ENCODE data around the gene EFL1.

EFL1 gene

DNA sequence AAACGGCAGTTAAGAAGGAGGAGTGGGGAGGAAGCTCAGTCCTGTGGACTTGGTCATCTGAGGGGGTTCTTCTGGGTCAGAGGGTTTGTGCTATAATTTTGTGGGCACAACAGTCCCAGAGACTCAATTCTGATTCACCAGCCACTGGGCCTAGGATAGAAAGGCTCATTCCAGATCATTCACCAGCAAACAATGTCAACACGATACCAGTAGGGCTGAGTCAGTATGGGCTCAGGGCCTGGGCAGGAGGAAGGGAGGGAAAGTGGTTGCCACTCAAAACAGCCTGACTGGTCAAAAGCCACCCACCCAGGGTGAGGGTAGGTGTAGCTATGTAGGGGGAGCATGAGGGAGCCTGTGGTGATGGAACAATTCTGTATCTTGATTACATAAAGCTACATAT lies 129.8 kb downstream of the EFL1 start:
- H3K18ac ChIP-seq (ENCODE audit: low read length), result no peak overlapping the region
- no peaks in the 10 kb centered on the region for H3K27me3 ChIP-seq (ENCODE audit: insufficient read depth, low read length)
- H3K23ac ChIP-seq (ENCODE audit: low read length), result no peak overlapping the region
- no peak overlapping the region for H2AFZ ChIP-seq (ENCODE audit: insufficient read depth, low read length, poor library complexity)
- DNase-seq, result peak; percentile 38 to 73
- no peak overlapping the region for H4K8ac ChIP-seq (ENCODE audit: low read depth, low read length)
- no peak overlapping the region for H2BK12ac ChIP-seq (ENCODE audit: low read length)
- H3K36me3 ChIP-seq (ENCODE audit: control insufficient read depth in 1 of 2, insufficient read depth in 2 of 2, low read length in 2 of 2), result peaks cover 0 to 1% of the 10 kb centered on the region in 2 experiments
- no peak overlapping the region for H3K4me3 ChIP-seq (ENCODE audit: low read depth, low read length)
- H3K4me1 ChIP-seq (ENCODE audit: control insufficient read depth in 1 of 2, insufficient read depth in 2 of 2, low read length in 2 of 2), result peaks cover 0 to 3% of the 10 kb centered on the region in 2 experiments
- no CpG with 5 or more reads among the region's 2 CpGs for WGBS (ENCODE audit: extremely low coverage, insufficient coverage, insufficient read length)
- H3K14ac ChIP-seq (ENCODE audit: low read length), result no peak overlapping the region
- no peak overlapping the region for H2BK5ac ChIP-seq (ENCODE audit: low read depth, low read length, poor library complexity)
- H3K79me1 ChIP-seq (ENCODE audit: low read length), result no peaks in the 10 kb centered on the region
- no peak overlapping the region for H3K9ac ChIP-seq (ENCODE audit: low read length)
- no peaks in the 10 kb centered on the region for H3K9me3 ChIP-seq (ENCODE audit: insufficient read depth, low read depth, low read length)
- H4K12ac ChIP-seq (ENCODE audit: low read depth, low read length), result no peak overlapping the region
- no peak overlapping the region for H3K4ac ChIP-seq (ENCODE audit: low read depth, low read length)
- no peak overlapping the region for H2AK5ac ChIP-seq (ENCODE audit: low read length)
- no peak overlapping the region for H4K91ac ChIP-seq (ENCODE audit: low read depth, low read length)
- no peak overlapping the region for H2BK120ac ChIP-seq (ENCODE audit: insufficient read depth, low read length, poor library complexity)
- no peak overlapping the region for H3K4me2 ChIP-seq (ENCODE audit: low read length)
- H3K79me2 ChIP-seq (ENCODE audit: control insufficient read depth, insufficient read depth, low read length, poor library complexity), result no peaks in the 10 kb centered on the region
- no peak overlapping the region for H3K27ac ChIP-seq (ENCODE audit: low read depth, low read length)

DNA sequence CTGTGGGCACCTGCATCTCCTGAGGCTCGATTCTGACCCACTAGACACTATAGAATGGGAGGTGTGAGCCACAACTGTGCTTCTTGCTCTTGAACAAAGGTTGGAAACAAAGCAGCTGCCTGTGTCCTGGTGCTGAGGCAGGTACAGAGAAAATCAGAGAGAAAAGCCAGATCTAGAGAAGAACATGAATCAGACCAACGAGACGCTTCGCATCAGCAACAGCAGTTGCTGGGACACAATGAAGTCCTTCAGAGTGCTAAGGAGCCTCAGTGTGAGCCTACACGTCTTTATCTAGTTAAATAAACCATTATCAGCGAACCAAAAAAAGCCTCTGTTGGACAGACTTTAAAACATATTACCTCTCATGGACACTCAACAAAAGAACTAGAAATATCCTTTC lies 130.4 kb downstream of the EFL1 start:
- no peaks in the 10 kb centered on the region for H3K9me3 ChIP-seq (ENCODE audit: insufficient read depth, low read depth, low read length)
- no peak overlapping the region for H3K27ac ChIP-seq (ENCODE audit: low read depth, low read length)
- no peak overlapping the region for H3K9ac ChIP-seq (ENCODE audit: low read length)
- H2AK5ac ChIP-seq (ENCODE audit: low read length), result no peak overlapping the region
- H2BK5ac ChIP-seq (ENCODE audit: low read depth, low read length, poor library complexity), result no peak overlapping the region
- H3K4ac ChIP-seq (ENCODE audit: low read depth, low read length), result no peak overlapping the region
- H3K36me3 ChIP-seq (ENCODE audit: control insufficient read depth in 1 of 2, insufficient read depth in 2 of 2, low read length in 2 of 2), result peaks cover 0 to 1% of the 10 kb centered on the region in 2 experiments
- no peak overlapping the region for H2BK12ac ChIP-seq (ENCODE audit: low read length)
- no peak overlapping the region for H3K4me2 ChIP-seq (ENCODE audit: low read length)
- H3K79me1 ChIP-seq (ENCODE audit: low read length), result no peaks in the 10 kb centered on the region
- no peak overlapping the region for H2BK120ac ChIP-seq (ENCODE audit: insufficient read depth, low read length, poor library complexity)
- no peak overlapping the region for H2AFZ ChIP-seq (ENCODE audit: insufficient read depth, low read length, poor library complexity)
- no peak overlapping the region for H4K91ac ChIP-seq (ENCODE audit: low read depth, low read length)
- no peak overlapping the region for H4K8ac ChIP-seq (ENCODE audit: low read depth, low read length)
- no peak overlapping the region for H4K12ac ChIP-seq (ENCODE audit: low read depth, low read length)
- no peak overlapping the region for H3K23ac ChIP-seq (ENCODE audit: low read length)
- no peak for DNase-seq
- H3K14ac ChIP-seq (ENCODE audit: low read length), result no peak overlapping the region
- H3K18ac ChIP-seq (ENCODE audit: low read length), result no peak overlapping the region
- H3K27me3 ChIP-seq (ENCODE audit: insufficient read depth, low read length), result no peaks in the 10 kb centered on the region
- WGBS (ENCODE audit: extremely low coverage, insufficient coverage, insufficient read length), result no CpG with 5 or more reads among the region's 6 CpGs
- no peak overlapping the region for H3K4me3 ChIP-seq (ENCODE audit: low read depth, low read length)
- H3K4me1 ChIP-seq (ENCODE audit: control insufficient read depth in 1 of 2, insufficient read depth in 2 of 2, low read length in 2 of 2), result peaks cover 0 to 3% of the 10 kb centered on the region in 2 experiments
- no peaks in the 10 kb centered on the region for H3K79me2 ChIP-seq (ENCODE audit: control insufficient read depth, insufficient read depth, low read length, poor library complexity)

DNA sequence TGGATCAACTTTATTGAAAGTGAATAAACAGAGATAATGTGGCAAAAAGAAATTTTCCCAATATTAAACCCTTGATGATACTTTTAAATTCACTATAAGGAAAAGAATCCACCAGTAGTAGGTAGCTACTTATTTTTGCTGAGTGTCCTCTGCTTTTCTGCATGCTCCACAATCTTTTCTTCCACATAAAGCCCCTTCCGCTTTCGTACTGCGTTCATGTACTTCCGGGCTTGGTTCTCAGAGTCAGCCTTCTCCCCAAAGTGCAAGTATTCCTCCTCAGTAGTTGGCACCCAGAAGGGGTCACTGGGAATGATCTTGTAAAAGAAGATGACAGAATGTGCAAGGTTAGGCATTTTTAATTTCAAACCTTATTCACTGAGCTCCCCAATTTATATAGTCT lies 132.3 kb downstream of the EFL1 start:
- H3K79me2 ChIP-seq (ENCODE audit: control insufficient read depth, insufficient read depth, low read length, poor library complexity), result no peaks in the 10 kb centered on the region
- no peak overlapping the region for H2AK5ac ChIP-seq (ENCODE audit: low read length)
- H3K36me3 ChIP-seq (ENCODE audit: control insufficient read depth in 1 of 2, insufficient read depth in 2 of 2, low read length in 2 of 2), result peaks cover 0 to 1% of the 10 kb centered on the region in 2 experiments
- H2AFZ ChIP-seq (ENCODE audit: insufficient read depth, low read length, poor library complexity), result no peak overlapping the region
- no peak overlapping the region for H2BK12ac ChIP-seq (ENCODE audit: low read length)
- H3K4me1 ChIP-seq (ENCODE audit: control insufficient read depth in 1 of 2, insufficient read depth in 2 of 2, low read length in 2 of 2), result peaks cover 0 to 3% of the 10 kb centered on the region in 2 experiments
- WGBS (ENCODE audit: extremely low coverage, insufficient coverage, insufficient read length), result no CpG with 5 or more reads among the region's 4 CpGs
- H3K18ac ChIP-seq (ENCODE audit: low read length), result no peak overlapping the region
- H3K27me3 ChIP-seq (ENCODE audit: insufficient read depth, low read length), result no peaks in the 10 kb centered on the region
- no peak overlapping the region for H3K4me2 ChIP-seq (ENCODE audit: low read length)
- no peak overlapping the region for H4K91ac ChIP-seq (ENCODE audit: low read depth, low read length)
- H4K12ac ChIP-seq (ENCODE audit: low read depth, low read length), result no peak overlapping the region
- DNase-seq, result no peak
- no peak overlapping the region for H3K4me3 ChIP-seq (ENCODE audit: low read depth, low read length)
- H2BK120ac ChIP-seq (ENCODE audit: insufficient read depth, low read length, poor library complexity), result no peak overlapping the region
- H3K9ac ChIP-seq (ENCODE audit: low read length), result no peak overlapping the region
- no peak overlapping the region for H3K27ac ChIP-seq (ENCODE audit: low read depth, low read length)
- H3K79me1 ChIP-seq (ENCODE audit: low read length), result no peaks in the 10 kb centered on the region
- H2BK5ac ChIP-seq (ENCODE audit: low read depth, low read length, poor library complexity), result no peak overlapping the region
- H3K14ac ChIP-seq (ENCODE audit: low read length), result no peak overlapping the region
- no peaks in the 10 kb centered on the region for H3K9me3 ChIP-seq (ENCODE audit: insufficient read depth, low read depth, low read length)
- no peak overlapping the region for H3K23ac ChIP-seq (ENCODE audit: low read length)
- no peak overlapping the region for H3K4ac ChIP-seq (ENCODE audit: low read depth, low read length)
- no peak overlapping the region for H4K8ac ChIP-seq (ENCODE audit: low read depth, low read length)

DNA sequence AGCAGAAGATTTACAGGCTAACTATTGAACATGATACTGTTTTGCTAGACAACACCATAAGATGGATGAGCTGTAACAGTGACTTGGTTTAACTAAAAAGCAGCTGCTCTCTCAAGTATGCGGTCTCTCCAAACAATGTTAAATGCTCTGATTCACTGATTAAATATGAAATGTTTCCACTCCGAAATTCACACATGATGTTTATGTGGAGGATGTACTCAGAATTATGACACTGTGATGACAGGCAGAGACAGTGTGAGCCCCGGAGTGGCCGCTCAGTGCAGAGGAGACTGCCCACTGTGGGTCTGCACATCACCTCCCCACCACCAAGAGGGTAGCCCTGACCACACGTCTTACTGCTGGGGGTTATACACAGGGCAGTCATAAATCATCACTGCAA lies 132.8 kb downstream of the EFL1 start:
- Histone ChIP-seq H3K23ac (ENCODE audit: low read length) (no peak overlapping the region), H3K4me2 (ENCODE audit: low read length) (no peak overlapping the region), H3K9ac (ENCODE audit: low read length) (no peak overlapping the region), H3K4ac (ENCODE audit: low read depth, low read length) (no peak overlapping the region), H2BK120ac (ENCODE audit: insufficient read depth, low read length, poor library complexity) (no peak overlapping the region), H3K18ac (ENCODE audit: low read length) (no peak overlapping the region), H3K27me3 (ENCODE audit: insufficient read depth, low read length) (no peaks in the 10 kb centered on the region), H4K12ac (ENCODE audit: low read depth, low read length) (no peak overlapping the region), H3K14ac (ENCODE audit: low read length) (no peak overlapping the region), H3K79me2 (ENCODE audit: control insufficient read depth, insufficient read depth, low read length, poor library complexity) (no peaks in the 10 kb centered on the region), H4K8ac (ENCODE audit: low read depth, low read length) (no peak overlapping the region), H3K4me1 (ENCODE audit: control insufficient read depth in 1 of 2, insufficient read depth in 2 of 2, low read length in 2 of 2) (peaks cover 0 to 3% of the 10 kb centered on the region in 2 experiments), H3K9me3 (ENCODE audit: insufficient read depth, low read depth, low read length) (no peaks in the 10 kb centered on the region), H2AK5ac (ENCODE audit: low read length) (no peak overlapping the region), H3K4me3 (ENCODE audit: low read depth, low read length) (no peak overlapping the region), H2BK12ac (ENCODE audit: low read length) (no peak overlapping the region), H3K79me1 (ENCODE audit: low read length) (no peaks in the 10 kb centered on the region), H2BK5ac (ENCODE audit: low read depth, low read length, poor library complexity) (no peak overlapping the region), H4K91ac (ENCODE audit: low read depth, low read length) (no peak overlapping the region), H2AFZ (ENCODE audit: insufficient read depth, low read length, poor library complexity) (no peak overlapping the region), H3K36me3 (ENCODE audit: control insufficient read depth in 1 of 2, insufficient read depth in 2 of 2, low read length in 2 of 2) (peaks cover 0 to 1% of the 10 kb centered on the region in 2 experiments), H3K27ac (ENCODE audit: low read depth, low read length) (no peak overlapping the region)
- DNase-seq, result no peak
- WGBS (ENCODE audit: extremely low coverage, insufficient coverage, insufficient read length), result no CpG with 5 or more reads among the region's 5 CpGs

All from trophoblast cell (in vitro differentiated cells and primary cell).